Activated CD4-positive, alpha-beta T cell treated with anti-CD3 and anti-CD28 coated beads, Interleukin-2, amount 50 U/mL, for 48 hours (primary cell): Measurements from ENCODE around the gene SLC1A5.
A peak's percentile ranks its signal among the peaks of the same experiment; 100 is the strongest.

Experiments used
- DNase-seq, 2 experiments: peaks; one replicate each; pipeline ENCODE4 v3.0.0-alpha.2; 2020

The SLC1A5 gene

DNA sequence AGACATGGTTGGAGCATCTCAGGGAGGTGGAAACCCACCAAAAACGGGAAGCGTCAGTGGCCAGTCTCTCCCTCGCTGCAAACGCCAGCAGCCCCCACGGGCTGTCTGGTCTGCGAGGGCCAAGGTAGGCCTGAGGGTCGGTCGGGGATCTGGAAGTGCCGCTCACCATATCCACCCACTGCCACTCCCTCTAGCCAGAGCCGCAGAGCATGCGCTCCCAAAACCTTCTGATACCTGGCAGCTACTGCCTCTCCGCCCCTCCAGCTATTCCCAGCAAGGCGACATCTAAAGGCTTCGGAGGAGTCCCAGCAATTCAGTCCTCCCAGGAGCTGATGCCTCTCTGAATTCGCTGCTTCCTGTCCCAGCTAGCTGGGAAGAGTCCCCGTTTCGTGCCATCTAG, 46.9 kb downstream of the SLC1A5 start:
- DNase-seq, result no peak

DNA sequence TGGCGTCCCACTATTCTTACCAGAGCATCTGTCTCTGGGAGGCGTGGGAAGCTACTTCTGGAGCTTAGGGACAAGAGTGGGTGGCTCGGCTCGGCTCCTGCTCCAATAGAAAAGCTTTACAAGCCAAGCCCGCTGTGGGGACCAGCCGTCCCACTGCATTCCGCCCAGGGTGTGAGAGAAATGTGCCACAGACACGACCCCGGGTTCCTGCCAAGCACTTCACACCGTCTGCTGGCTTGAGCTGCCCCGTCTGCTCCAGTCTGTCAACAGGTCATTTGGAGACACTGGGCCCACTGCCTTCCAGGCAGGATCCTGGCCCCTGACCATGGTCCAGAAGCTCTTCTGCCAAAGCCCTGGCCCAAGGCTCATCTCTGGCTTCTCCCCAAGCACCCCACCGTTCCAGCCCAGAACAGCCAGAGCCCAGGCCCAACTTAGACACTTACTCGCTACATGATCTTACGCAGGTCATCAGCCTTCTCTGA, 49.1 kb downstream of the SLC1A5 start:
- DNase-seq, result no peak

DNA sequence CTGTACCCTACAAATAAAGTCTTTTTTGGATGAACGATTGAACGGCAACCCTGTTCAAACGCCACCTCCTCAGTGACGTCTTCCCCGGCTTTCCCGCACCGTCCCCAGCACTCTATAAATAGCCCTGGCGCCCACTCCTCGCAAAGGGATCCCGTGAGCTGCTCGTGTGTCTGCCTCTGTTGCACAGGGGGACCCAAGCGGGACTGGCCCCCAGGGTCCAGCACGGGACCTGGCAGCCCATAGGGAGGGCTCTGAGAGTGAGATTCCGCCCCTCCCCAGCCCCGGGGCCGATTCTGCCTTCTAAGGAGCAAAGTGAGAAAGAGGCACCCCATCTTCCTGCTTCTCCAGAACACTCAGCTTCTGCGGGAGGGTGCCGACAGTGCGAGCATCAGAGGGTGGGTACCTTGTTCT, 50.6 kb downstream of the SLC1A5 start:
- no peak for DNase-seq

DNA sequence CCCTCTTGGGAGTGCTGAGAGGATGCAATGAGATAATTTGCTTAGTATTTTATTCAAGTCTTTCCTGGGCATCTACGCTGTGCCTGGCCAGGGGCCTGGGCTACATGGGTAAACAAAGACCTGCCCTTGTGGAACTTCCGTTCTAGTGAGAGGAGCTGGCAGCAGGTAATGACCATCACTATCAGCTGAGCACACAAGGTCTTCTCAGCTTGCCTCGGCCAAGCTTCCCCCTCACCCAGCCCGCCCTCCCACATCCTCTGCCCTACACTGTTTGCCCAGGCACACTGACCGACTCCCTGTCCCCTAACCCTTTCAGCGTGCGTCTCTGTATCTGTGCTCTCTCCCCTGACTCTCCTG, 51.1 kb downstream of the SLC1A5 start:
- no peak for DNase-seq

DNA sequence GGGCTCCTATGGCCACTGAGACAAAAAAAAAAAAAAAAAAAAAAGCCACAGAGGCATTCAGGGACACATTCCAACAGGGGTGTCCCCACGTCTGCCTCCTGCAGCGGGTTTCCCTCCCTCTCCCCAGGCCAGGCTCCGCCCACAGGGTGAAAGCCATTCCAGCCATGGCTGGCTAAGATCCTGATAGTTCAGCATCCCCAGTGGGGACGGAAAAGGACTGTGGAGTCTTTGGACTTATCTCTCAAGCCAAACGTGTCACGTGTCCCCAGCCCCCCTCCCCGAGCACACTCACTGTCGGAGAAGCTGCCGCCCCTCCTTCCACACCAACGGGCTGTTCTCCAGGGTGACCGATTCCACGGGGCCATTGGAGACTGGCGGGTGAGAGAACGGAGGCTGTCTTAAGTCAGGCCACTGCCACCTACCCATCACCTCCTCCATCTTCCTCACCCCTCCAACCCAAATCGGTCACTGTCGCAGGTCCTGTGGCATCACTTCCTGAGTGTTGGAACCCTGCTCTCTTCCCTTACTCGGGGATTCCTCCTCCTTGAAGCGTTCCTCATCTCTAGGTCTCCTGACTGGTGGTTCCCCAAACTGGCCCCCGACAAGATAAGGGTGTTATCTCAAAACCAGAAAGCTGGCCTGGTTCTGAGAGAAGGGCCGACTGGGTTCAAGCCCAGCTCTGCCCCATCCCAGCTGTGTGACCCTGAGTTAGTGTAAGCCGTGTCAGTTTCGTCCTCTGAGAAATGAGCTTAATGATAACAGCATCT, 51.7 kb downstream of the SLC1A5 start:
- no peak for DNase-seq

DNA sequence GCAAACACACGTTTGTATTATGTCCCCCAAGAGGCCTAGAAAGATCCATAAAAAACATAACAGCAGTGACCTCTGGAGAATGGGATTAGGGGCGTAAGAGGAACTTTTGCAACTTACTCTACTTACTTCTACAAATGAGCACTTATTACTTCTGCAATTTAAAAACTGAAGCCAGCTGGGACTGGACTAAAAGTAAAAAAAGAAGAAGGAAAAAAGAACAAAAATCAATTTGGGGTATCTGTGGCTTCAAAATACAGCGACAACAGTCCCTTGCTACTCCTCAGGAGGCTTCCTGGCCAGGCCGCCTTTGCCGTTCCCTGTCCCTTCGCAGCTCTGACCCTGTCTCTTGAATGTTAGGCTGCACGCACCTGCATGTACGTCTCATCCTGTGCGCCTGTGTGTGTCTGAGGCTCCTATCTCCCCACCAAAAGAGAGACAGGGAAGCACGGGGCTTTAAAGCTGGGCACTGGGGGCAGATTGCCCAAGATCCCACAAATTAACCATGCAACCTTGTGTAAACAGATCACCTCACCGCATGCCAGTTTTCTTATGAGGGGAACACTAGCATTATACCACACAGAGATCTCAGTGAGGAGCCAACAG, 54.6 kb downstream of the SLC1A5 start:
- no peak for DNase-seq

DNA sequence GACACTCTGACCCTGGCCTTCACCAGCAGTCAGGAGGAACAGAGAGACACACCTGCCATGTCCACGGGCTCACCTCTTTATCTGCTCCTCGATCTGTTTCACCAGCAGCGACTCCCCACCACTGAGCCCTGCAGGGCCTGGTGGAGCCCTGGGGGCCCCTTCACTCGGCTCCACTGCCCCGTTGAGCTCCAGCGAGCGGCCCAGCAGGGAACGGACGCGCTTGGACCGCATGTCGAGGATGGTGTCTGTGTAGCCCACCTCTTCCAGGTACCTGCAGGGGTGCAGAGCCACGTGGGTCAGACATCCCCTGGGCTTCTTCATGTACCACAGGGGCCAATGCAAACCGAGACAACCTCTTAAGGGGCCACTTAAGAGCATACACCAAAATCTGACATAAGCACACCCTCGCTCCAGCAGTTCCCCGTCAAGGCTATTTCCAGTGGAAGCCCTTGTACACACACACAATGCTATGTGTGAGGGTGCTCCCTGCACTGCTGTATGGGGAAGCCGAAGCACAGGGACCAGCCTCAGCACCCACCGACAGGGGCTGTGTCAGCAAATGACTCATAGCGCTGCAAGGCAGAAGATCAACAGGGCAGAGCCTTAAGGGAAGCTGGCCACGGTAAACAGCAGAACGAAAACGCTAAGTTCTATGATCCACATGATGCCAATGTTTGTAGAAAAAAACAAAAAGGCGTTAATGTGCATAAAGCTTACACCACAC, 55.3 kb downstream of the SLC1A5 start:
- no peak for DNase-seq

DNA sequence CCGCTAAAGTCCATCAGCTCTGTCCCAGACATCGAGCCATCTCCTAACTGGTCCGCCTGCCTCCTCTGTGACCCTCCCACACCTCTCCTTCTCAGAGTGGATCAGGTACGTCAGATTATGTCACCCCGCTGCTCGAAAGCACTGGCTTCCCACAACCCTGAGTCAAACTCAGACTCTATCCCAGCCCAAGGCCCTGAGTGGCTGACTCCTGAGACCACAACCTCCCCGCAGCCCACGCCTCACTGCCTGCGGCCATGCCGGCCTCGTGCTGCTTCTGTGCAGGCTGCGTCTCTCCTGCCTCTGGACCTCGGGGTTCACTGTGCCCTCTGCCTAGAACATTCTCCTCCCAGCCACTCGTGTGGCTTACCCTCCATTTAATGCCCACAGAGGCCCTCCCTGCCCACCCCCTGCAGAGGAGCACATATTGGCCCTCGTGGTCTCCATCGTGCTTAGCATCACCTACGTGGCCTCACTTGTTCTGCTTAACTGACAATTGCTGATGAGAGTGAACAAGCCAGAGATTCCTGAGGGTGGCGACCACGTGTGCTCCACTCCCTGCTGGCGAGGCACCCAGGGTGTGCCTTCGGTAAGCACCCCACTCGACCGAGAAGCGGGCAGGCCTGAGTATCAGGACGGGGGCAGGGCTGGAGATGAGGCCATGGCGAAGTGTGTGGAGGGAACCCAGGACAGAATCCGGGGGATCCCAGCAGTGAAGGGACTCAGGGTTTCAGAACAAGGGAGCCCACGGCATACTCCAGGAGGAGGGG, 56.0 kb downstream of the SLC1A5 start:
- DNase-seq, result no peak

DNA sequence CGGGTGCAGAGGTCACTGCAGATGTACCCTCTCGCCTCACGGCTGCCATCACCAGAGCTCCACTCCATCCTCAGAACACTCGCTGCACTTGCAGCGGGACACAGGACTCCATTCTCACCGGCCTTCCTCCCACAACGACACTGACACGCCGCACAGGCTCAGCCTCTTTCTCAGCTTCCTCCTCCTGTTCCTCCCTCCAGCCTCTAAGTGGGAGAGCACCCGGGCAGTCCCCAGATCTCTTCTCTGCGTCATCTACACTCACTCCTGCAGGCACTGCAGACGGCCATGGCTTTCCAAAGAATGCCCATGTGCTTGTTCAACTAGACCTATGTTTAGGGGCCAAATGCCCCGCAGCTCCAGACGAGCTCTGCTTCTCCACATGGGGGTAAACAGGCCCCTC, 56.8 kb downstream of the SLC1A5 start:
- DNase-seq, result no peak

DNA sequence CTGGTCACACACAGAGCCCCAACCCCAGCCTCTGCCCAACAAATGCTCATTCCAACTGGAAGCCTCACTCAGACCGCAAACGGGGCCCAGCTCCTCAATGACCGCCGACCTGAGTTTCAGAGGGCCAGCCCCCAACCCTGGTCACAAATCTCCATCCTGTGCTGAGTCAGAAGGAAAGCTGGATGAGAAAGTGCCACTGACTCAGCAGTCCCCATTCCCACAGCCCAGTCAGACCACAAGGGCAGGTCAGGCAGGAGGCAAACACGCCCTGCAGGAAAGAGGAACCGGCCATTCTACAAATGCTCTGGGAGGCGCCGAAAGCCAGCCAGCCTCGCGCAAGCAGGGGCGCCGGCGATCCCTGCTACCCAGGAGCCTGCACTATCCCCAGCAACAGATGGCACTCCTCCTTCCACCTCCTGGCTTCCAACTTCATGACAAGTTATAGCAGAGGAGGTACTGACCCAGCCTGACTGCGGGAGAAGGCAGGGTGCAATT, 57.3 kb downstream of the SLC1A5 start:
- DNase-seq, result peak in 1 of 2 experiments; percentile 21

DNA sequence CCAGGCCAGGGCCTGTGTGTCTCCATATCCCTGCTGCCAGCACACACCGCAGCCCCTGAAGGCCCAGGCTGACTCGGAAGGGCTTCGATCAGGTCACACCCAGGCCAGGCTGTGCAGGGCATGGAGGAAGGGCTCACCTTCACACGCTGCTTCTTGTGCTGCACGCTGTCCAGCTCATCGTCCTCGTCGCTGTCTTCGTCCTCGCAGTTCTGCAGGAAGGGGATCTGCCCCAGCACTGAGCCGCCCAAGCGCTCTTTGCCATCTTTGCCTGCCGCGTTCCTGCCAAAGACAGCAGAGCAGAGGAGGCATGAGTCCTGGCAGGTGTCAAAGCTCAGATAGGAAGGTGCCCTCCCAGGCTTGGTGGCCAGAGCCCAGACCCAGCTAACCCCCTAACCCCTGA, 57.8 kb downstream of the SLC1A5 start:
- DNase-seq, result no peak

DNA sequence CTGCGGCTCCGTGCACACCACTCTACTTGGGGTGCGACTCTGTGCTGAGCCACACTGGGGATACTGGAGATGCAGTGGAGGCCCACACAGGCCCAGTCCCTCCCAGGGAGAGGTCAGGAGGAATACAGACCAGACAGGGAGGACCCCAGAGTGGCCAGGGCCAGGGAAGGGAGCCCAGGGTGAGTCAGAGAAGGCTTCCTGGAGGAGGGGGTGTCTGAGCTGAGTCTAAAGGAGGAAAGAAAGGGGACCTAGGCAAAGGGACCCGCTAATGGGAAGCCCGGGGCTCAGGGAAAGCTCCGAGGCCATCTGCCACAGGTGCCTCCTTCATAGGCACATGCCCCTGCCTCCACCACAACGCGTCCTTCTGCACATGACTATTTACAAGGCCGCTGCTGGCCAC, 58.2 kb downstream of the SLC1A5 start:
- DNase-seq, result no peak

DNA sequence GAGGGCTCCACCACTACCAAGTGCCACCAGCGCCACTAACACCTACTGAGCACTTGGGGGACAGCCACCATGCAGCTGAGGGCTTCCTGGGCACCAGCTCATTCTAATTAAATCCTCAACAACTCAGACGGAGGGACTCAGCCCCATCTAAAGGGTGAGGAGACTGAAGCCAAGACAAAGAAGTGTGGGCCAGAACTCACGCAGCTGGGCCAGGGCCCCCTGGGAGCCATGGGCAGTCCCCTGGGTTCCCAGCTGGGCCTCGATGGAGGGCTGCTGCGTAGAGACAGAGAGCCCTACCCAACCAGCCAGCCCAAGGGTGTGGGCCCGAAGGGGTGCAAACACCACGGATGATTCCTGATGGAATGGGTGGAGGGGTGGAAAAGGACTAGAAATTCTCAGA, 58.7 kb downstream of the SLC1A5 start:
- DNase-seq, result no peak

DNA sequence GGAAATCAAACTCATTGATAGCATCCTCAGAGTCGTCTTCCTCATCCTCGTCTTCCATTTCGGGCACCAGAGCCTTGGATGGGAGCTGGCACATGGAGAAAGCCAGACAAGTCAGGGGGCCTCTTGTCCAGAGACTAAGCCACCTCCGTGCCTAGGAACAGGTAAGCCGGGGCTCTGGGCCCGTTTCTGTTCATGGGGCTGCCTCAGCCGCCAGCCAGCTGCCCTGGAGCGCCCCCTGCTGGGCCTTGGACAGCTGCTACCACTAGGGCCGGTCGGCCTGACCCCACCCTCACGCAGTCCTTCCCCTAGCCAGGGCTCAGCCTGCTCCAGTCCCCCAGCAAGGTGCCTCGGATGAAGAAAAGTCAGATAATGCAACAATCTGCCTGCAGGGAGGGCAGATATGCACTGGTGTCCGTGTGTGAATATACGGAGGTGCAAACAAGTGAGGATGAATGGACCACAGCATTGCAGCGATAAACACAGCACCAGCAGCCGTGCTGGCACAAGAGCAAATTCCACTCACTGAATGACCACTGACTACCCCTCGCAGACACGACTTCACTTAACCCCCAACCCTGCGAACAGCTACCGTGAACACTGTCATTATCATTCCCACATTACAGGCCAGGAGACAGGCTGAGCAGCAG, 59.6 kb downstream of the SLC1A5 start:
- peak; percentile 80 to 83 for DNase-seq

DNA sequence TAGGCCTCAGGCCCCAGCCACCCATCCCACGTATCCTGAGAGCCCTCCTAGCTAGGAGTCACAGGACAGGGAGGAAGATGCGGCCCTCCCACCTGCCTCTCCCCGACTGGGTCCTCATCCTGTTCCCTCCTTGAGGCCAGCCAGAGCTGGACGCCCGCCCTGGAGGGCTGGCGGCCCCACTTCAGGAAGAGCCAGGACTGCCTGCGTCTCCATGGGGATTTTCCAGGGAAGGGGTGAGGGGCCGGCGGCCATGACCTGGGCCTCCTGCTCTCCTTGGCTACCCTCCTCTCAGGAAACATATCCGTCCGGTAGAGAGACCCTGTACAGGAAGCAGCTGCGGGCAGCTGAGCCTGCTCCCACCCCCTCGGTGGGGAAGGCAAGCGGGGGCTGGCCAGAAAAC, 60.2 kb downstream of the SLC1A5 start:
- DNase-seq, result no peak

DNA sequence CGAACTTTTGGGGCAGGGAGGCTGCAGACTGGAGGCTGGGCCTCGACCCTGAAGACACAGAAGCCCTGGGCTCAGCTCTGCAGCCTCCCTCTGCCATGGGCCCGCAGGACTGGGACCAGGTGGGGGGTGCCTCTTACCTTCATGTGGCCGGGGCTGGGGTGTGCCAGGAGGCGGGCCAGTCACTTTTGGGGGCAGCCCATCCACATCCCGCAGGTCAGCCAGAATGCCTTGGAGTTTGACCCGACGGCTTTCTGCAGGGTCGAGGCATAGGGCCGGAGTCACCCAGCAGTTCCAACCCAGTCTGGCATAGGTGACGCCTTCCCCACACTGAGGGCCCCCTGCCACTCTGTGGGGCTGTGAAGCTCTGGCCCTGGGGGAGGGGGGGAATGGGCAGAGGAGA, 60.6 kb downstream of the SLC1A5 start:
- no peak for DNase-seq

DNA sequence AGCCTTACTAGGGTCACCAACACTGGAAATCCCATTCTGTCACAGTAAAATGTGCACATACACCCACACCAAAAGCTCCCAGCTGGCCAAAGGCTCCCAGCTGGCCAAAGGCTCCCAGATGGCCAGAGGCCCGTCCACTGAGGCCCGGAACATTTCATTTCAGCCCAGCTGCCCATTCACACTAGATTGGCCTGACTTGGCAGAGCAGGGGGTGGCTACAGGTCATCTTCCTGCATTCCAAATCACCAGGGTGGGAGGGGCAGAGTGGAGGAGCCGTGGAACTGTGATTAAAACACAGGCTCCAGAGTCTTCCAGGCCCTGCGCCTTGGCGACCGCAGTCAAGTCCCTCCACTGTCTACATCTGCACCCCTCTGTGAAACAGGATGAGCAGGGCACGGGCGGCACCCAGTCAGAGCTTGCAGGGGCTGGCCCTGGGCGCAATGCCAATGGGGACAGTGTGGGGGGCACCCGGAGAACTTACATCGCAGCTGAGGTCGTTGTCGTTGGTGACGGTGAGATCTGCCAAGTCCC, 61.4 kb downstream of the SLC1A5 start:
- no peak for DNase-seq

DNA sequence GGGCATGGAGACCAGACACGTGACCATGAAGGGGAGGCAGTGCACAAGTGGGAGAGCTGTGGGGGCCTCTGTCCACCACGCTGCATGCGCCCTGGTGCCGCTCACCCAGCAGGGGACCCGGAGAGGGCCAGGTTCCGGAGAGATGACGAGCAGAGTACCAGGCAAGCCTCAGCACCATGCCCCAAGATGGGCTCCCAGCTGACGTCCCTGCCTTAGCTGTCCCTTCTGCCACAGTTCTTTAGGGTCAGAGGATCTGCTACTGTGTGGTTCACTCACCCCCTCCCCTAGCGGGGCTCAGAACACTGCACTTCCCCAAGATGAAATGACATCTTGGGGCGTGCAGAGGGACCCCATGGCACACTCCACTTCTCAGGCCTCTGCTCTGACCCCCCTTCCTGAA, 61.8 kb downstream of the SLC1A5 start:
- no peak for DNase-seq

DNA sequence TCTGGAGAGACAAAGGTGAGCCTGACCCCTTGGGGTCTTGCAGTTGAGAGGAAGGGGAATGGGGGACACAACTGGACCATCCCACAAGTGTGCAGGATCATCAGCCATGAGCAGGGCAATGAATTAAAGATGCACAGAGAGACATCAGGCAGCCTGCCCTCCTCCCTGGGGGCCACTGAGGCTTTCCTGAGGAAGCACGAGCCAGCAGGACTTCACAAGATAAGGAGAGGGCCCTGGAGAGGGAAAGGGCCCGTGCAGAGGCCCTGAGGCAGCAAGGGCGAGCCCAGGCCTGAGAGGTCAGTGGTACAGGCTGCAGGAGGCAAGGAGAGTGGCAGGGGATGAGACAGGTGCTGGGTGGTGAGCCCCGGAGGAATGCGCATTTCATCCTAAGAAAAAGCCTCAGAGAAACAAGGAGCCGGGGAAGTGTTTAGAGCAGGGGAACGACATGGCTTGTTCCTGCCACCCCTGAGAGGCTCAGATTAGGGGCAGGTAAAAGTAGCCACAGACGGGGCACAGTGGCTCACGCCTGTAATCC, 62.5 kb downstream of the SLC1A5 start:
- no peak for DNase-seq

DNA sequence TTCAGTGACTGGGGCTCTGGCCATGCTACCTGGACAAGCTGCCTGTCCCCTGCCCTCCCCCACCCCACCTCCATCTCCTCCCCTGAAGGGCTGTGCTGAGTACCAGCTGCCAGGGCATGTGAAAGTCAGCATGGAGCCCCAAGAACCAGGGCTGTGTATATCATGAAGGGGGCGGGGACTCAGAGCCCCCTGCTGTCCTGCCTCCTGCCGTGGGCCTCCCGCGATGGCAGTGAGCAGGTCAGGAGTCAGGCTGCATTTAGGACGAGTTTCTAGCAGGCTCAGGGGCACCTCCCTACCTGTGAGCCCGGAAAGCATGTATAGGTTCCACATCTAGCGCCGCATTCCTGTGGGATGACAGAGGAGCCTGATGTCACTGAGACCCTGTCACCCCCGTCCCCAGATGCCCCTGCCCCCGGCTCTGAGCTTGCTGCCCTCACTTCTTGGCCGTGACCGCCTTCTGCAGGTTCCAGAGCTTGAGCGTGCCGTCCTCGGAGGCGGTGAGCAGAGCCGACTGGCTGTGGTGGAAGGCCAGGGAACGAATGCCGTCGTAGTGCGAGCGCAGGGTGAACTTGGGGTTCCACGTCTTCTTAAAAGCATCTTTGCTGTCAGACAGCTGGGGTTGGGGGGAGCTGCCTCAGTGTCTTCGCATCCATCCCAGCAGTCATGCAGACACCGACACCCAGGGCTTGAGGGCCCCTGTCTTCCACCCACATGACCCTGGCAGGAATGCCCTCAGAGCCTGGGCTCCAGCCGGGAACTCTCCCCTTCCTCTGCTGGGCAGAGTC, 63.2 kb downstream of the SLC1A5 start:
- DNase-seq, result no peak
